Measurements from ENCODE around the gene VPS51. TPM values are rescaled to one million over a fixed set of nuclear protein-coding genes. Genes with fewer than 3 reads are reported as not detected.

Gene VPS51
- total RNA-seq, 2 donors from 2014 or later = 323 to 542 TPM

DNA sequence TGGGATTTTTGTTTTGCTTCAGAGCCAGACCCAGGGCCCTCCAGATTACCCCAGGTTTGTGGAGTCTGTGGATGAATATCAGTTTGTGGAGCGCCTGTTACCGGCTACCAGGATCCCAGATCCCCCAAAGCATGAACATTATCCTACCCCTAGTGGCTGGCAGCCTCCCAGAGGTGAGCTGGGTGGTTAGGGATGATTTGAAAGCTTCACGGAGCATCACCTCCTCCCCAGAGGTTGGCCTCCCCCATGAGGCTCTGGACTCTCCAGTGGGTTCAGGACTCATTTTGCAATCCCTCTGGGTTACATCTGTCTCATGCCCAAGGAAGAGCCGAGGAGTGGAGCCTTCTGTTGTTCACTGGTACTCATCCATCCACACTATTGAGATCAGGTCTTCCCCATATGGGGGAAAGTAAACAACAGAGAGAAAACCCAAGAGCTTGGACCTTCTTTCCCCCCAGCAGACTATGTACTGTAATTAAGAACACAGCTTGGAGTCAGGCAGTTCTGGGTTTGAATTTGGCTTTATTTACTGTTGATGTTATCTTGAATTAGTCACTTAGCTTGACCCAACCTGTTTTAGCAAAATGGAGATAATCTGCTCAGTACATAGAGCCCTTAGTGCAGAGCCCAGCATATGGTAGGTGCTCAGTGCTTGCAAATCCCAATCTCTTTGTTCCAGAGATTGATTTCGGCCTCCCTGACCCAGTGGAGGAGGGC is 28.6 kb downstream of the VPS51 start:
- intact Hi-C loops (cut with DNase I) = no loop called here
- no peak overlapping the region for H3K27ac ChIP-seq
- H3K4me1 ChIP-seq (replicated peaks) = peaks cover 12% of the 10 kb centered on the region
- no peak for TF ChIP-seq POLR2AphosphoS5 (IDR thresholded peaks at IDR 0.05)
- no peak for TF ChIP-seq CTCF (IDR thresholded peaks at IDR 0.05)
- no peak for TF ChIP-seq POLR2A (IDR thresholded peaks at IDR 0.05)
- H3K9me3 ChIP-seq = no peaks in the 10 kb centered on the region
- no peak overlapping the region for H3K4me3 ChIP-seq
- peaks cover 15 to 31% of the 10 kb centered on the region in 2 donors for H3K36me3 ChIP-seq
- 89% methylated on average over 5 of the region's 5 CpGs for WGBS
- no peaks in the 10 kb centered on the region for H3K27me3 ChIP-seq (replicated peaks; ENCODE audit: insufficient read depth)
- DNase-seq (ENCODE audit: low spot score) = no peak

DNA sequence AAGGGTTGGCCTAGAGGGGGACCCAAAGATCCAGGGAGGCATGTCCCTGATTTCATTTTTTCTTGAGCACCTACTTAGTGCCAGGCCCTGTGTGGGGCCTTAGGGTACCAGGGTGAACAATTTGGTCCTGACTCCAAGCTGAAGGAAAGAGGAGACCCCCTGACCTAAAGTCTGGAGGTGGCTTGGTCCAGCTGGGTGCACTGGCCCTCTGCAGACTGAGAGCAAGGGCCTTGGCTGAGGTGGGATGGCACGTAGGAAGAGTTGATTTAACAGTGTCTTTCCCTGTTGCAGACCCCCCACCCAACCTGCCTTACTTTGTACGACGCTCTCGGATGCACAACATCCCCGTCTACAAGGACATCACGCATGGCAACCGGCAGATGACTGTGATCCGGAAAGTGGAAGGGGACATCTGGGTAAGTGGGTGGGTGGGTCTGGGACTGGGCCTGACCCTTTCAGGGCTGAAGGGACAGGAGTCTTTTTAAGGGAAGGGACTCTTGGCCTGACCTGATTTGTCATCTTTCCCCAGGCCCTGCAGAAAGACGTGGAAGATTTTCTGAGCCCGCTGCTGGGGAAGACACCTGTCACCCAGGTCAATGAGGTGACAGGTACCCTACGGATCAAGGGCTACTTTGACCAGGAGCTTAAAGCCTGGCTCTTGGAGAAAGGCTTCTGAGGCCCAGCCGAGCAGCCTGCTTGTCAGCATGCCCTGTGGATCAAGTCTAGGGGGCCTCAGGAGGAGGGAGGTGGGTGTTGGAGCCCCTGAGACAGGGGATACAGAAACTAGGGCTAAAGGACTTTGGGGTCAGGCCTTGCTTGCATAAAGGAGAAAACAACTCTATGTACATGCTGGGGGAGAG is 29.4 kb downstream of the VPS51 start:
- H3K27me3 ChIP-seq (replicated peaks; ENCODE audit: insufficient read depth) = no peaks in the 10 kb centered on the region
- no peaks in the 10 kb centered on the region for H3K9me3 ChIP-seq
- intact Hi-C loops (cut with DNase I) = no loop called here
- TF ChIP-seq CTCF (IDR thresholded peaks at IDR 0.05) = no peak
- TF ChIP-seq POLR2A (IDR thresholded peaks at IDR 0.05) = no peak
- no peak for TF ChIP-seq POLR2AphosphoS5 (IDR thresholded peaks at IDR 0.05)
- H3K4me3 ChIP-seq = no peak overlapping the region
- peaks cover 12% of the 10 kb centered on the region for H3K4me1 ChIP-seq (replicated peaks)
- H3K36me3 ChIP-seq = peaks cover 16 to 35% of the 10 kb centered on the region in 2 donors
- 89% methylated on average over 12 of the region's 12 CpGs for WGBS
- H3K27ac ChIP-seq = no peak overlapping the region
- DNase-seq (ENCODE audit: low spot score) = no peak

GRCh38 chr11:65126624-65127274 is 30.7 kb downstream of the VPS51 start:
- Histone ChIP-seq H3K4me3 (no peak overlapping the region), H3K9me3 (no peaks in the 10 kb centered on the region), H3K4me1 (replicated peaks) (peaks cover 6% of the 10 kb centered on the region), H3K27ac (no peak overlapping the region), H3K36me3 (peaks cover 26 to 39% of the 10 kb centered on the region in 2 donors), H3K27me3 (replicated peaks; ENCODE audit: insufficient read depth) (no peaks in the 10 kb centered on the region)
- no peak for TF ChIP-seq CTCF (IDR thresholded peaks at IDR 0.05)
- TF ChIP-seq POLR2A (IDR thresholded peaks at IDR 0.05) = no peak
- no peak for TF ChIP-seq POLR2AphosphoS5 (IDR thresholded peaks at IDR 0.05)
- 74% methylated on average over 6 of the region's 6 CpGs for whole genome bisulfite sequencing
- no peak for DNase-seq (ENCODE audit: low spot score)
- intact Hi-C loops (cut with DNase I) = no loop called here

GRCh38 chr11:65127473-65128181 is 31.6 kb downstream of the VPS51 start:
- Histone ChIP-seq H3K4me1 (replicated peaks) (peaks cover 6% of the 10 kb centered on the region), H3K36me3 (peaks cover 26 to 45% of the 10 kb centered on the region in 2 donors), H3K9me3 (no peaks in the 10 kb centered on the region), H3K4me3 (no peak overlapping the region), H3K27me3 (replicated peaks; ENCODE audit: insufficient read depth) (no peaks in the 10 kb centered on the region), H3K27ac (no peak overlapping the region)
- no peak for DNase-seq (ENCODE audit: low spot score)
- TF ChIP-seq CTCF (IDR thresholded peaks at IDR 0.05) (no peak), POLR2AphosphoS5 (IDR thresholded peaks at IDR 0.05) (no peak), POLR2A (IDR thresholded peaks at IDR 0.05) (no peak)
- WGBS = 65% methylated on average over 11 of the region's 12 CpGs
- intact Hi-C loops (cut with DNase I) = no loop called here
